ENCODE data around the gene GC.
"Not testable (repeated sequence)": the region's sequence is repeated elsewhere in the genome, so short reads cannot be mapped to it uniquely, and the experiment has no call there.

The GC gene

GRCh38 chr4:71783972-71784371 is at the start of gene GC:
GC (minus strand) TSS chr4:71784079; CDS start chr4:71784018, 61 bp downstream.
- Histone ChIP-seq H3K4me3 (ENCODE audit: low read length in 2 of 2) (no peak within 1 kb of the TSS), H3K9me3 (ENCODE audit: control insufficient read depth in 2 of 2, low read length in 2 of 2) (no peaks in the 10 kb centered on the region), H3K36me3 (ENCODE audit: control insufficient read depth in 2 of 2, insufficient read depth in 2 of 2, low read length in 2 of 2) (no peaks in the 10 kb centered on the region), H3K9ac (ENCODE audit: low read length in 2 of 2) (no peak within 1 kb of the TSS), H3K4me1 (ENCODE audit: control insufficient read depth, insufficient read depth, low read length) (no peaks in the 10 kb centered on the region), H3K27me3 (ENCODE audit: control insufficient read depth in 1 of 2, insufficient read depth in 2 of 2, low read length in 2 of 2) (no peaks in the 10 kb centered on the region), H3K27ac (ENCODE audit: low read length) (no peak within 1 kb of the TSS)

GRCh38 chr4:71833232-71833900 is 49.5 kb upstream of the GC start:
- Histone ChIP-seq H3K4me3 (ENCODE audit: low read length in 2 of 2) (no peak overlapping the region), H3K36me3 (ENCODE audit: control insufficient read depth in 2 of 2, insufficient read depth in 2 of 2, low read length in 2 of 2) (no peaks in the 10 kb centered on the region), H3K9ac (ENCODE audit: low read length in 2 of 2) (no peak overlapping the region), H3K27ac (ENCODE audit: low read length) (no peak overlapping the region), H3K9me3 (ENCODE audit: control insufficient read depth in 2 of 2, low read length in 2 of 2) (no peaks in the 10 kb centered on the region), H3K4me1 (ENCODE audit: control insufficient read depth, insufficient read depth, low read length) (no peaks in the 10 kb centered on the region), H3K27me3 (ENCODE audit: control insufficient read depth in 1 of 2, insufficient read depth in 2 of 2, low read length in 2 of 2) (no peaks in the 10 kb centered on the region)

- no peak overlapping the region for H3K9ac ChIP-seq (ENCODE audit: low read length in 2 of 2)
- H3K27ac ChIP-seq (ENCODE audit: low read length), result no peak overlapping the region
- H3K4me3 ChIP-seq (ENCODE audit: low read length in 2 of 2), result no peak overlapping the region
- H3K36me3 ChIP-seq (ENCODE audit: control insufficient read depth in 2 of 2, insufficient read depth in 2 of 2, low read length in 2 of 2), result no peaks in the 10 kb centered on the region
- no peaks in the 10 kb centered on the region for H3K4me1 ChIP-seq (ENCODE audit: control insufficient read depth, insufficient read depth, low read length)
- no peaks in the 10 kb centered on the region for H3K27me3 ChIP-seq (ENCODE audit: control insufficient read depth in 1 of 2, insufficient read depth in 2 of 2, low read length in 2 of 2)
- H3K9me3 ChIP-seq (ENCODE audit: control insufficient read depth in 2 of 2, low read length in 2 of 2), result no peaks in the 10 kb centered on the region
Measured at GRCh38 chr4:71832049-71832448, 48.2 kb upstream of the GC start.

GRCh38 chr4:71830497-71831190 is 46.8 kb upstream of the GC start:
- Histone ChIP-seq H3K36me3 (ENCODE audit: control insufficient read depth in 2 of 2, insufficient read depth in 2 of 2, low read length in 2 of 2) (no peaks in the 10 kb centered on the region), H3K4me1 (ENCODE audit: control insufficient read depth, insufficient read depth, low read length) (no peaks in the 10 kb centered on the region), H3K9ac (ENCODE audit: low read length in 2 of 2) (no peak overlapping the region), H3K27ac (ENCODE audit: low read length) (no peak overlapping the region), H3K27me3 (ENCODE audit: control insufficient read depth in 1 of 2, insufficient read depth in 2 of 2, low read length in 2 of 2) (no peaks in the 10 kb centered on the region), H3K9me3 (ENCODE audit: control insufficient read depth in 2 of 2, low read length in 2 of 2) (no peaks in the 10 kb centered on the region), H3K4me3 (ENCODE audit: low read length in 2 of 2) (no peak overlapping the region)

- Histone ChIP-seq H3K4me1 (ENCODE audit: control insufficient read depth, insufficient read depth, low read length) (no peaks in the 10 kb centered on the region), H3K4me3 (ENCODE audit: low read length in 2 of 2) (no peak overlapping the region), H3K9ac (ENCODE audit: low read length in 2 of 2) (no peak overlapping the region), H3K9me3 (ENCODE audit: control insufficient read depth in 2 of 2, low read length in 2 of 2) (no peaks in the 10 kb centered on the region), H3K36me3 (ENCODE audit: control insufficient read depth in 2 of 2, insufficient read depth in 2 of 2, low read length in 2 of 2) (no peaks in the 10 kb centered on the region), H3K27ac (ENCODE audit: low read length) (no peak overlapping the region), H3K27me3 (ENCODE audit: control insufficient read depth in 1 of 2, insufficient read depth in 2 of 2, low read length in 2 of 2) (no peaks in the 10 kb centered on the region)
Measured at GRCh38 chr4:71828470-71828869, 44.6 kb upstream of the GC start.

GRCh38 chr4:71827826-71828225 is 43.9 kb upstream of the GC start:
- no peaks in the 10 kb centered on the region for H3K36me3 ChIP-seq (ENCODE audit: control insufficient read depth in 2 of 2, insufficient read depth in 2 of 2, low read length in 2 of 2)
- no peaks in the 10 kb centered on the region for H3K9me3 ChIP-seq (ENCODE audit: control insufficient read depth in 2 of 2, low read length in 2 of 2)
- no peaks in the 10 kb centered on the region for H3K27me3 ChIP-seq (ENCODE audit: control insufficient read depth in 1 of 2, insufficient read depth in 2 of 2, low read length in 2 of 2)
- H3K4me1 ChIP-seq (ENCODE audit: control insufficient read depth, insufficient read depth, low read length), result no peaks in the 10 kb centered on the region
- no peak overlapping the region for H3K4me3 ChIP-seq (ENCODE audit: low read length in 2 of 2)
- H3K9ac ChIP-seq (ENCODE audit: low read length in 2 of 2), result no peak overlapping the region
- H3K27ac ChIP-seq (ENCODE audit: low read length), result no peak overlapping the region

GRCh38 chr4:71816676-71817303 is 32.9 kb upstream of the GC start:
- Histone ChIP-seq H3K4me1 (ENCODE audit: control insufficient read depth, insufficient read depth, low read length) (no peaks in the 10 kb centered on the region), H3K4me3 (ENCODE audit: low read length in 2 of 2) (no peak overlapping the region), H3K36me3 (ENCODE audit: control insufficient read depth in 2 of 2, insufficient read depth in 2 of 2, low read length in 2 of 2) (no peaks in the 10 kb centered on the region), H3K27ac (ENCODE audit: low read length) (no peak overlapping the region), H3K9me3 (ENCODE audit: control insufficient read depth in 2 of 2, low read length in 2 of 2) (no peaks in the 10 kb centered on the region), H3K27me3 (ENCODE audit: control insufficient read depth in 1 of 2, insufficient read depth in 2 of 2, low read length in 2 of 2) (no peaks in the 10 kb centered on the region), H3K9ac (ENCODE audit: low read length in 2 of 2) (no peak overlapping the region)

GRCh38 chr4:71814433-71814832 is 30.6 kb upstream of the GC start:
- Histone ChIP-seq H3K9me3 (ENCODE audit: control insufficient read depth in 2 of 2, low read length in 2 of 2) (no peaks in the 10 kb centered on the region), H3K27me3 (ENCODE audit: control insufficient read depth in 1 of 2, insufficient read depth in 2 of 2, low read length in 2 of 2) (no peaks in the 10 kb centered on the region), H3K36me3 (ENCODE audit: control insufficient read depth in 2 of 2, insufficient read depth in 2 of 2, low read length in 2 of 2) (no peaks in the 10 kb centered on the region), H3K4me3 (ENCODE audit: low read length in 2 of 2) (no peak overlapping the region), H3K9ac (ENCODE audit: low read length in 2 of 2) (no peak overlapping the region), H3K4me1 (ENCODE audit: control insufficient read depth, insufficient read depth, low read length) (no peaks in the 10 kb centered on the region), H3K27ac (ENCODE audit: low read length) (no peak overlapping the region)

GRCh38 chr4:71809805-71810204 is 25.9 kb upstream of the GC start:
- not testable (repeated sequence) for H3K36me3 ChIP-seq (ENCODE audit: control insufficient read depth in 2 of 2, insufficient read depth in 2 of 2, low read length in 2 of 2); H3K27ac ChIP-seq (ENCODE audit: low read length); H3K9me3 ChIP-seq (ENCODE audit: control insufficient read depth in 2 of 2, low read length in 2 of 2); H3K9ac ChIP-seq (ENCODE audit: low read length in 2 of 2); H3K4me3 ChIP-seq (ENCODE audit: low read length in 2 of 2); H3K27me3 ChIP-seq (ENCODE audit: control insufficient read depth in 1 of 2, insufficient read depth in 2 of 2, low read length in 2 of 2); H3K4me1 ChIP-seq (ENCODE audit: control insufficient read depth, insufficient read depth, low read length)

GRCh38 chr4:71807469-71807868 is 23.6 kb upstream of the GC start:
- Histone ChIP-seq H3K27ac (ENCODE audit: low read length) (no peak overlapping the region), H3K9me3 (ENCODE audit: control insufficient read depth in 2 of 2, low read length in 2 of 2) (no peaks in the 10 kb centered on the region), H3K36me3 (ENCODE audit: control insufficient read depth in 2 of 2, insufficient read depth in 2 of 2, low read length in 2 of 2) (no peaks in the 10 kb centered on the region), H3K9ac (ENCODE audit: low read length in 2 of 2) (no peak overlapping the region), H3K4me1 (ENCODE audit: control insufficient read depth, insufficient read depth, low read length) (no peaks in the 10 kb centered on the region), H3K4me3 (ENCODE audit: low read length in 2 of 2) (no peak overlapping the region), H3K27me3 (ENCODE audit: control insufficient read depth in 1 of 2, insufficient read depth in 2 of 2, low read length in 2 of 2) (no peaks in the 10 kb centered on the region)

GRCh38 chr4:71805230-71805629 is 21.4 kb upstream of the GC start:
- not testable (repeated sequence) for H3K9ac ChIP-seq (ENCODE audit: low read length in 2 of 2); H3K4me1 ChIP-seq (ENCODE audit: control insufficient read depth, insufficient read depth, low read length); H3K27me3 ChIP-seq (ENCODE audit: control insufficient read depth in 1 of 2, insufficient read depth in 2 of 2, low read length in 2 of 2); H3K4me3 ChIP-seq (ENCODE audit: low read length in 2 of 2); H3K27ac ChIP-seq (ENCODE audit: low read length); H3K9me3 ChIP-seq (ENCODE audit: control insufficient read depth in 2 of 2, low read length in 2 of 2); H3K36me3 ChIP-seq (ENCODE audit: control insufficient read depth in 2 of 2, insufficient read depth in 2 of 2, low read length in 2 of 2)

All from stomach smooth muscle (tissue), 2 donors.